ENCODE results near the gene PPP4R3A.
A peak's percentile ranks its signal among the peaks of the same experiment; 100 is the strongest.
"Not testable (repeated sequence)": the region's sequence is repeated elsewhere in the genome, so short reads cannot be mapped to it uniquely, and the experiment has no call there.

Gene PPP4R3A

DNA sequence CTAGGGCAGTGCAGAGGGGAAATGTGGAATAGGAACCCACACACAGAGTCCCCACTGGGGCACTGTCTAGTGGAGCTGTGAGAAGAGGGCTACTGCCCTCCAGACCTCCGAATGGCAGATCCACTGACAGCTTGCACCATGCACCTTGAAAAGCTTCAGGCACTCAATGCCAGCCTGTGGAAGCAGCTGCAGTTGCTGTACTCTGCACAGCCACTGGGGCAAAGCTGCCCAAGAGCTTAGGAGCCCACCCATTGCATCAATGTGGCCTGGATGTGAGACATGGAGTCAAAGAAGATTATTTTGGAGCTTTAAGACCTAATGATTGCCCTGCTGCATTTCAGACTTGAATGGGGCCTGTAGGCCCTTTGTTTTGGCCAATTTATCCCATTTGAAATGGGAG, 70.8 kb downstream of the PPP4R3A start:
- DNase-seq (ENCODE audit: low spot score) (no peak), FAIRE-seq (no peak)

GRCh38 chr14:91438845-91439244, 71.3 kb downstream of the PPP4R3A start:
- FAIRE-seq = no peak
- DNase-seq (ENCODE audit: low spot score) = no peak

- DNase-seq (ENCODE audit: low spot score); FAIRE-seq: not testable (repeated sequence)
Measured at GRCh38 chr14:91436266-91436665, 73.8 kb downstream of the PPP4R3A start.

GRCh38 chr14:91429385-91429784, 80.7 kb downstream of the PPP4R3A start:
- no peak for FAIRE-seq
- no peak for DNase-seq (ENCODE audit: low spot score)

GRCh38 chr14:91428931-91429330, 81.2 kb downstream of the PPP4R3A start:
- DNase-seq (ENCODE audit: low spot score); FAIRE-seq: not testable (repeated sequence)

DNA sequence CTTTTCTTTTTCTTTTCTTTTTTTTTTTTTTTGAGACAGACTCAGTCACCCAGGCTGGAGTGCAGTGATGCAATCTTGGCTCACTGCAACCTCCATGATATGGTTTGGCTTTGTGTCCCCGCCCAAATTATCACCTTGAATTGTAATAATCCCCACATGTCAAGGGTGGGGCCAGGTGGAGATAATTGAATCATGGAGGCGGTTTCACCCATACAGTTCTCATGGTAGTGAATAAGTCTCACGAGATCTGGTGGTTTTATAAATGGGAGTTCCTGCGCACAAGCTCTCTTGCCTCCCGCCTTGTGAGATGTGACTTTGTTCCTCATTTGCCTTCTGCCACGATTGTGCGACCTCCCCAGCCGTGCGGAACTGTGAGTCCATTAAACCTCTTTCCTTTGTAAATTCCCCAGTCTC, 84.6 kb downstream of the PPP4R3A start:
- not testable (repeated sequence) for DNase-seq (ENCODE audit: low spot score); FAIRE-seq

- no peak for FAIRE-seq
- DNase-seq (ENCODE audit: low spot score) = no peak
Measured at GRCh38 chr14:91424813-91425530, 85.1 kb downstream of the PPP4R3A start.

DNA sequence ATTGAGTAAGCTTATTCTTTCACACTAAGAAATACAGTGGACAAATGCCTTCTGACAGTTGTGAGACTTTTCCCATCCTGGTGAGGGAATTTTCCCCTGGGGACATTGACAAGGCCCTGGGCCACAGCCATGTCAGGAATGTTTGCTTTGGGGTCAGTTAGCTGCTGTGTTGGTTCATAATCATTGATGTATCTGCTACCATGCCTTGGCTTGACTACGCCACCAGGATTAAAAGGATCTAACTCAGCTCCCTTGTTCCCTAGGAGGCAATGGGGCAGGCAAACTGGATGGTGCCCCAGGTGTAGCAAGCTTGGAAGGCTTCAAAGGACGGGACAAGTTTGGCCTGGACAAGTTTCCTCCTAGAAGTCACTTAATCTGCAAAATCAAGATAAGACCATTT, 89.4 kb downstream of the PPP4R3A start:
- no peak for FAIRE-seq
- no peak for DNase-seq (ENCODE audit: low spot score)

- no peak for FAIRE-seq
- no peak for DNase-seq (ENCODE audit: low spot score)
Measured at GRCh38 chr14:91419451-91419850, 90.7 kb downstream of the PPP4R3A start.

DNA sequence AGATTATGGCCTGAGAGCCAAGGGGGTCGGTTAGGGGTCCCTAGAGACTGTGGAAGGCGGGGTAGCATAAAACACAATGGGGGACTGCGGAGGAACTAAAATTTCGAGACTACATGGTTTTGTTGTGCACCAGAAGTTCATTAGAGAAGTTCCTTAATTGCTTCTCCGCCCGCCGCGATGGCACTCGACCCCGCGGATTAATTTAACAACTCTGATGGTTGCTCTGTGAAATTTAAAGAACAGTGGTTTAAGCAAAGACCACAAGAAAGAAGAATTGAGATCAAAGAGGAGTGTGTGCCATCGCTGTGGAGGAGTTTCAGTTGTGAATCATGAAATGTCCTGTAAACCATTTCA, 91.1 kb downstream of the PPP4R3A start:
- no peak for FAIRE-seq
- no peak for DNase-seq (ENCODE audit: low spot score)

DNA sequence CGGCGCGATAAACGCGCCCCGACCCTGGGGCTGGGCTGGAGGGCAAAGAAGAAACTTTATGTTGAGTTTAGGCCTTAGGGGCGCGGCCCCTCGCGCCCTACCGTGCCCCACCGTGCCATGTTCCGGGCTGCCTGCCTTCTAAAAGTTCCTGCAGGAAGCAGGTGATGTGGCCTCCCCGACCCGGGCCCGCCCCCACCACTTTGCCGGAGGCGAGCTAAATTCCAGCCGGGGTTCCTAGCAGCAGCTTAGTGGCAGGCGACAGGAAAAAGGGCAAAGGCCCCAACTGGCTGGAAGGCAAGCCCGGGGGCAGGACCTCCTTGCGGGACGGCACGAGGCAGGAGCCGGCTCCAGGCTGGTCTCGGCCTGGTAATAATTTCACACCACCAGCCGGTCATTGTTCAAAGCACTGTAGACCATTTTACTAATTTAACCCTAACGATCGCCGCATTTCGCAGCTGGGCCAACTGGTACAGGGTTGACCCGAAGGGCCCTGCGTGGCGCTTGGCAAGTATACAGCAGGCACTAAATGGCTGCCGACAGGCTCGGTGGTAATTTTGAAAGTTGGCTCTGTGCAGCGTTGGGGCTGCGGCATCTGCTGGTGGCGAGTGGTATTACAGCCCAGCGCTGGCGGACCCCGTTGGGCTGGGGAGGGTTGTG, 91.6 kb downstream of the PPP4R3A start:
- DNase-seq (ENCODE audit: low spot score) (no peak), FAIRE-seq (no peak)

DNA sequence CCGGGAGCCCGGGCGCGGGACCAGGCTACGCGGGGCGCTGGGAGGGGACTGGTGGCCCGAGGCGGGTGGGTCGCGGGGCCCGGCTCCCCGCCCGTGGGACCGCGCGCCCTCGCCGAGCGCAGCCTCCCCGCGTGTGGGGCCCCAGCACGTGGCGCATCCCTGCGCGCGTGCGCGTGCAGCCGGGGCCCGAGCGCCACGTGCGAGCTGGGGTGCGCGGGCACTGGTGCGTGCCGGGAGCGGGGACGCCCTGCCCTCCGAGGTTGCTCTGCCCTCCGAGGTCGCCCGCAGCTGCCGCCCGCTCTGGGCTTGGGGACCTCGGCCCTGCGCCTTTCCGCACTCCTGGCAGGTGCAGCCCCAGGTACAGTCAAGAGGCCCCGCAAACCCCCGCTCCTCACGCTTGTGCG, 92.1 kb downstream of the PPP4R3A start:
- no peak for DNase-seq (ENCODE audit: low spot score)
- FAIRE-seq = no peak

DNA sequence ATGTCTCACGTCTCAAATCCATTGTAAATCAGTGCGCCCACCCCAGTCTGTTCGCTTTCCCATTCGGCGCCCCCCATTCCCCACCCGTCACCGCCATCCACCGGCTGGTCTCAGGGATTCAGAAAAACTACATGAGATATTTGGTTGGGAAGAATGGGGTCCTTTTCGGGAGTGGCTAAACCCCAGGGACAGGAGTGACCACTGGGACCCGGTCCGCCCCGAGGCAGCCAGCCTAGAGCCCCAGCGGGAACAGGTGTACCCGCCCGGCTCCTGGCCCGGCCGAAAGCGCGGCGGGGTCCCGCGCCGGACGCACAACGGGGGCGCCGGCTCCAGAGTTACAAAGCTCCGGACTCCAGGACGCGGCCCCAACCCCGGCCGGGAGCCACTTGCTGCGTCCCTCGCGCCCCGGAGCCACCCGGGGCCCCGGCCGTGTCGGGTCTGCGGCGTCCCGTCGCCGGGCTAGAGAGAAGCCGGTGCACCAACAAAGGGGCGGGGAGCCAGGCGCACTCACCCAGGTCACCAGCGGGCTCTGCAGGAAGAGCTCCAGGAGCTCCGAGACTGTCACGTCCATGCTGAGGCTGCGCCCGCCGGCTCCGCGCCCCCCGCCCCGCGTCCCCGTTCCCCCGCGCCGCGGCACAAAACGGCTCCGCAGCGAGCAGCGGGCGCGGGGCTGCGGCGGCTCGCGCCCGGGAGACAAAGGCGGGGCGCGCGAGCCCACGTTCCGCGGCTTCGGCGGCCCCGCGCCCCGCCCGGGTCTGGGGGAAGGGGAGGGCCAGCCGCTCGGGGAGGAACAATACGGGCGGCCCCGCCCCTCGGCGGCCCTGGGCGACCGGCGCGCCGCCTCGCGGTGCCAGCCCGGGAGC, 92.8 kb downstream of the PPP4R3A start, which contains the start of gene CCDC88C:
Gene CCDC88C (minus strand): TSS at position 701 of the 863 bp plus-strand sequence. CDS start 130 bp downstream, at position 571.
- peak; percentile 16 for DNase-seq (ENCODE audit: low spot score)
- FAIRE-seq = no peak

DNA sequence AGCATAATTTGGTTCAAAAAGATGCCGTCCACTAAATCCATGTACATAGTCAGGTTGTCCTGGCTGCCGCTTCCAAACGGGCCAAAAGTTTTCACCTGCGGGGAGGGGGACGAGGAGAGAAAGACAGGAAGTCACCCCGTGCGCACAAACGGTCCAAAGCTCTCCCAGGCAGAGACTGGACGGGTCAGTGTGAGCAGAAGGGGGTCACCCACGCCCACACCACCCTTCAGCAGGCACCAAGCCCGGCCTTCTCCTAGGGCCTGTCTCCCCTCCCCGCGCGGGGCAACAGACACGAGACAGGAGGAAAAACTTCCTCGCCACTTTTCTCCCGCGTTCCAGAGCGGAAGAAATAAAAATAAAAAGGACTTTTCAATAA, 93.4 kb downstream of the PPP4R3A start:
- DNase-seq (ENCODE audit: low spot score) = no peak
- FAIRE-seq = no peak

DNA sequence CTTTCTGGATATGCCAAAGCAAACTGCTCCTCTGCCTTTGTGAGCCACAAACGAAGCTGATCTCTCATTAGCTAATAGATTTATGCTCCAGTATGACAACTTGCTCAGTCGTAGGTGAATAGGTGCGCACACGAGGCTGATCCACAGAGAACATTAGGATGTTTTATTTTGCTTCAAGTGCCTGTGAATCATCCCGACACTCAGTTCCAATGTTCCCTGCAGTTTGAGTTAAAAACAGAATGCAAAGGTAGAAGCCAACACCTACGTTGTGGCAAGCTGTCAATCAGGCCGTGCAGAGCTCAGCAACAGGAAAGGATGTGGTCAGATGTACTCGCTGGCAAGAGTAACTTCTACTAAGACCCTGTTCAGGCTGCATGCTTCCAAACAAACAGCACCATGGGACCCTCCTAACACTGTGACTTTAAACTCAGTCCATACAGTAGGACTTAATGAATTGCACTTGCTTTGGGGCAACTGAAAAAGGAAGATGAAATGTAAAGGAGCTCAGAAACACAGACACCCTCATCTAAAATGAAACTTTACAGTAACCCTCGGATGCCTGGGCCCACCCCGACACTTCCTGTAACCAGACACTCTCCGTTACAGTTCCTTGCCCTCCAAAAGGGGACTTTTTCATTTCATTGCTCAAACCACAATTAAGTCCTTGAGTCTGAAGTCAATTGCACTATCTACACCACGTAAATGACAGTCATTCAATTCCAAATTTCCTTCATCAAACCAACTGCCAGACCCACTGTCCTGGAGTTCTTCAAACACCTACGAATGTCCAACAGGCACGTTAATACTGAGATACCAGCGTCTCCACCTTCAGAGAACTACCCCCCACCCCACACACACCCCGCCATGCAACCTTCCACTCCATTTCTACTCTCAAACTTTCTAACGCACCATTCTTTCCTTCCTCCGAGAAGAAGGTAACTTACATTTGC, 94.0 kb downstream of the PPP4R3A start:
- no peak for FAIRE-seq
- peak; percentile 5 for DNase-seq (ENCODE audit: low spot score)

GRCh38 chr14:91414475-91414833, 95.7 kb downstream of the PPP4R3A start:
- DNase-seq (ENCODE audit: low spot score) (no peak), FAIRE-seq (no peak)

DNA sequence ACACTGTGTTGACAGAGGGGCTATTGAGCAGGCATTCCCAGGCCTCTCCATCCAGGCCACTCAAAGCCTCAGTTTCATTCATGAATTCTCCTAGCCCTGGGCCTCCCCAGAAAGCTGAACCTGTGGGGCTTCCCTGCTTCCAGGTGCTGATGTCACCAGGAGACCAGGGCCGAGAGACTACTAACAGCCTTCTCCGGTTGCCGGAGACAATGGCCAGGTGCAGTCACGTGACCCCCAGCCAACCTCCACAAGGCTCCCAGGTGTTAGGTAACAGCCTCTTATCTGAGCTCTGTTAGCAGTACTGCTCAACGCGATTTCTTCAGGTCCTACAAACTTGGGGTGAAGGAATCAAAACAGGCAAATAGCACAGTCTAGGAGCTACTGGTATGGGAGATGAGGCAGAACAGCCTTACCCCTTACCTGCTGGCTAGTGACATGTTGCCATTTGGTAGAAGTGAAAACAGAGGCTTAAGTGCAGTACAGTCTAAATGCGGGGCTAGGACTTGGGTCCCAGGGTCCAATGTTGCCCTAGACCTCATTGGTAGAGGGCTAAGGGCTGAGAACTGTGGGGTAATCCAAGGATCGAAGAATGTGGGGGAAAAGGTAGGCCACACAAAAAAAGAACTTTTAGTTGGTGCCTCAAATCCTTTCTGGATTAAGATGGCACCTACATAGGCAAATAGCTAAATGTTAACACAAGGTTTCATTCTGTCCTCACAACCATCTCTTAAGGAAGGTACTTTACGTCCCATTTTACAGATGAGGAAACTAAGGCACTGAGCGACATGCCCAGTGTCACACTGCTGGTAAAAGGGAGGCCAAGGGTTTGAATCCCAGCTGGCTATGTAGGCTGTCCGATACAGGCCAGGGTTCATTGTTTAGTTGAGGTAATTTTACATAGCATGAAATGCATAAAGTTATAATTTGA, 96.3 kb downstream of the PPP4R3A start:
- DNase-seq (ENCODE audit: low spot score) (no peak), FAIRE-seq (no peak)

- no peak for FAIRE-seq
- no peak for DNase-seq (ENCODE audit: low spot score)
Measured at GRCh38 chr14:91412939-91413338, 97.2 kb downstream of the PPP4R3A start.

GRCh38 chr14:91410771-91411536, 99.2 kb downstream of the PPP4R3A start:
- DNase-seq (ENCODE audit: low spot score) (no peak), FAIRE-seq (no peak)

All from RCC 7860 (cell line).